DND-41 (cell line): ENCODE data around the gene DDX20.

Experiments
- CTCF ChIP-seq: IDR thresholded peaks from 2 replicates; pipeline ENCODE4 v1.5.1; 2012; ENCODE audit warnings: borderline replicate concordance, low read length, moderate library complexity, mild to moderate bottlenecking; ENCODE audit not compliant: poor library complexity, severe bottlenecking; ENCODE audit errors: extremely low read depth
- EZH2 ChIP-seq: IDR thresholded peaks from 3 replicates; pipeline ENCODE4 v1.6.1; 2012; ENCODE audit warnings: borderline replicate concordance, low read depth, mild to moderate bottlenecking, moderate library complexity, low read length, inconsistent platforms; ENCODE audit not compliant: severe bottlenecking

- TF ChIP-seq CTCF: no peak
- TF ChIP-seq EZH2: no peak
Observed at GRCh38 chr1:111768625-111769024, 12.9 kb downstream of the DDX20 start.
